HepG2 (cell line): ENCODE measurements around the gene SLC51B. TPM values are rescaled to one million over a fixed set of nuclear protein-coding genes. Genes with fewer than 3 reads are reported as not detected.

Experiments used
- ELF1 ChIP-seq: sonication (generic); formaldehyde crosslinking; IDR thresholded peaks from 2 replicates; pipeline ENCODE4 v1.4.0; 2020; ENCODE audit warnings: missing genetic modification reagents
- FOXO1 ChIP-seq: sonication (generic); formaldehyde crosslinking; IDR thresholded peaks from 2 replicates; pipeline ENCODE4 v1.4.0; 2020; ENCODE audit warnings: missing genetic modification reagents
- KDM3A ChIP-seq: IDR thresholded peaks from 2 replicates; pipeline ENCODE4 v1.6.1; 2018; ENCODE audit warnings: low read depth, missing compliant biosample characterization
- KDM5B ChIP-seq: sonication (generic); formaldehyde crosslinking; IDR thresholded peaks from 2 replicates; pipeline ENCODE4 v1.4.0; 2020; ENCODE audit warnings: missing genetic modification reagents, mild to moderate bottlenecking, borderline replicate concordance
- KMT2B ChIP-seq: IDR thresholded peaks from 2 replicates; pipeline ENCODE4 v1.6.1; 2016; ENCODE audit warnings: missing genetic modification reagents, missing compliant biosample characterization
- NFKBIZ ChIP-seq: IDR thresholded peaks from 2 replicates; pipeline ENCODE4 v1.6.1; 2018; ENCODE audit warnings: missing genetic modification reagents, missing compliant biosample characterization
- STAG1 ChIP-seq: sonication (generic); formaldehyde crosslinking; IDR thresholded peaks from 2 replicates; pipeline ENCODE4 v1.4.0; 2020; ENCODE audit warnings: missing genetic modification reagents
- THAP7 ChIP-seq: sonication (generic); formaldehyde crosslinking; IDR thresholded peaks from 2 replicates; pipeline ENCODE4 v1.8.1; 2023; ENCODE audit warnings: mild to moderate bottlenecking, missing genetic modification reagents
- YEATS2 ChIP-seq: sonication (generic); formaldehyde crosslinking; IDR thresholded peaks from 2 replicates; pipeline ENCODE4 v1.4.0; 2020; ENCODE audit warnings: missing genetic modification reagents, borderline replicate concordance
- ZKSCAN8 ChIP-seq: IDR thresholded peaks from 2 replicates; pipeline ENCODE4 v1.6.1; 2016; ENCODE audit warnings: borderline replicate concordance, missing genetic modification reagents, missing compliant biosample characterization
- ZNF280D ChIP-seq: sonication (generic); formaldehyde crosslinking; IDR thresholded peaks from 2 replicates; pipeline ENCODE4 v1.5.1; 2020; ENCODE audit warnings: mild to moderate bottlenecking, missing genetic modification reagents
- ZNF350 ChIP-seq: sonication (generic); formaldehyde crosslinking; IDR thresholded peaks from 2 replicates; pipeline ENCODE4 v1.4.0; 2020; ENCODE audit warnings: mild to moderate bottlenecking, low read depth, missing genetic modification reagents, borderline replicate concordance
- ZNF749 ChIP-seq: sonication (generic); formaldehyde crosslinking; IDR thresholded peaks from 2 replicates; pipeline ENCODE4 v1.8.0; 2022; ENCODE audit warnings: mild to moderate bottlenecking, missing genetic modification reagents, moderate library complexity, borderline replicate concordance
- ZNF788 ChIP-seq: sonication (generic); formaldehyde crosslinking; IDR thresholded peaks from 2 replicates; pipeline ENCODE4 v1.5.0; 2020; ENCODE audit warnings: mild to moderate bottlenecking, missing genetic modification reagents, borderline replicate concordance
- ZSCAN9 ChIP-seq: IDR thresholded peaks from 2 replicates; pipeline ENCODE4 v1.6.1; 2016; ENCODE audit warnings: borderline replicate concordance
- polyA plus RNA-seq, 8 experiments: library from polyadenylated mRNA; depleted of rRNA in 3 of 8; stranded (reverse) in 7 of 8; unstranded in 1 of 8; fragments of >200 nt; fragmentation: Illumina TruSeq in 4 of 8; extraction: Trizol in 4 of 8; gene quantifications; 2 replicates each; pipeline versions ENCODE4 v1.2.1 to v1.2.3, GENCODE V29; 2011 to 2016; ENCODE audit warnings: low read depth in 4 of 8, missing spikeins in 1 of 8, mixed read lengths in 1 of 8; ENCODE audit not compliant: insufficient read depth in 1 of 8
- total RNA-seq, 5 experiments: library from RNA; depleted of rRNA; stranded (reverse); fragments of >200 nt; fragmentation: Illumina TruSeq; extraction: Trizol; gene quantifications; 2 replicates each; pipeline ENCODE4 v1.2.3, GENCODE V29; 2016; ENCODE audit warnings: low read depth in 1 of 5
- TF ChIP-seq, protein P1 (sequence below): sonication (generic); formaldehyde crosslinking; IDR thresholded peaks from 2 replicates; pipeline ENCODE4 v1.5.1; 2020; ENCODE audit warnings: missing genetic modification reagents, mild to moderate bottlenecking, borderline replicate concordance
- TF ChIP-seq, protein P2 (sequence below): sonication (generic); formaldehyde crosslinking; IDR thresholded peaks from 2 replicates; pipeline ENCODE4 v1.4.0; 2020; ENCODE audit warnings: missing genetic modification reagents, low read depth, mild to moderate bottlenecking, borderline replicate concordance
- TF ChIP-seq, protein P3 (sequence below): sonication (generic); formaldehyde crosslinking; IDR thresholded peaks from 2 replicates; pipeline ENCODE4 v1.4.0; 2020; ENCODE audit warnings: missing genetic modification reagents

Gene SLC51B
- total and polyA plus RNA-seq, 2 of the 13 experiments (the other 11 are each of a cell fraction or from before 2014, with no cell fraction given) = 14.9 to 17.1 TPM

GRCh38 chr15:65032801-65033537, 12.2 kb upstream of the SLC51B start (continued):
- TF ChIP-seq ZNF280D (CRISPR knock-in tag) (0 out of 2 replicates have a peak, but pooled peaks have one; percentile 60), ELF1 (CRISPR knock-in tag) (peak; percentile 46; the same call in 1 of the 2 replicates), FOXO1 (CRISPR knock-in tag) (peak; percentile 72; the same call in 1 of the 2 replicates), ZNF749 (CRISPR knock-in tag) (no peak; the same call in 1 of the 2 replicates), KMT2B (CRISPR knock-in tag) (no peak), STAG1 (peak; percentile 97), YEATS2 (CRISPR knock-in tag) (peak; percentile 67; the same call in 1 of the 2 replicates), KDM5B (CRISPR knock-in tag) (peak; percentile 80; the same call in 1 of the 2 replicates), NFKBIZ (CRISPR knock-in tag) (peak; percentile 18; the same call in 1 of the 2 replicates), ZKSCAN8 (CRISPR knock-in tag) (peak; percentile 58; the same call in 1 of the 2 replicates), KDM3A (CRISPR knock-in tag) (peak; percentile 77; the same call in 1 of the 2 replicates), ZNF350 (peak; percentile 87), ZSCAN9 (CRISPR knock-in tag) (0 out of 2 replicates have a peak, but pooled peaks have one; percentile 20), THAP7 (CRISPR knock-in tag) (peak; percentile 65; the same call in 1 of the 2 replicates), ZNF788 (peak; percentile 86)
- TF ChIP-seq, protein P1, sequence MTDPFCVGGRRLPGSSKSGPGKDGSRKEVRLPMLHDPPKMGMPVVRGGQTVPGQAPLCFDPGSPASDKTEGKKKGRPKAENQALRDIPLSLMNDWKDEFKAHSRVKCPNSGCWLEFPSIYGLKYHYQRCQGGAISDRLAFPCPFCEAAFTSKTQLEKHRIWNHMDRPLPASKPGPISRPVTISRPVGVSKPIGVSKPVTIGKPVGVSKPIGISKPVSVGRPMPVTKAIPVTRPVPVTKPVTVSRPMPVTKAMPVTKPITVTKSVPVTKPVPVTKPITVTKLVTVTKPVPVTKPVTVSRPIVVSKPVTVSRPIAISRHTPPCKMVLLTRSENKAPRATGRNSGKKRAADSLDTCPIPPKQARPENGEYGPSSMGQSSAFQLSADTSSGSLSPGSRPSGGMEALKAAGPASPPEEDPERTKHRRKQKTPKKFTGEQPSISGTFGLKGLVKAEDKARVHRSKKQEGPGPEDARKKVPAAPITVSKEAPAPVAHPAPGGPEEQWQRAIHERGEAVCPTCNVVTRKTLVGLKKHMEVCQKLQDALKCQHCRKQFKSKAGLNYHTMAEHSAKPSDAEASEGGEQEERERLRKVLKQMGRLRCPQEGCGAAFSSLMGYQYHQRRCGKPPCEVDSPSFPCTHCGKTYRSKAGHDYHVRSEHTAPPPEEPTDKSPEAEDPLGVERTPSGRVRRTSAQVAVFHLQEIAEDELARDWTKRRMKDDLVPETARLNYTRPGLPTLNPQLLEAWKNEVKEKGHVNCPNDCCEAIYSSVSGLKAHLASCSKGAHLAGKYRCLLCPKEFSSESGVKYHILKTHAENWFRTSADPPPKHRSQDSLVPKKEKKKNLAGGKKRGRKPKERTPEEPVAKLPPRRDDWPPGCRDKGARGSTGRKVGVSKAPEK = no peak
- TF ChIP-seq, protein P2, sequence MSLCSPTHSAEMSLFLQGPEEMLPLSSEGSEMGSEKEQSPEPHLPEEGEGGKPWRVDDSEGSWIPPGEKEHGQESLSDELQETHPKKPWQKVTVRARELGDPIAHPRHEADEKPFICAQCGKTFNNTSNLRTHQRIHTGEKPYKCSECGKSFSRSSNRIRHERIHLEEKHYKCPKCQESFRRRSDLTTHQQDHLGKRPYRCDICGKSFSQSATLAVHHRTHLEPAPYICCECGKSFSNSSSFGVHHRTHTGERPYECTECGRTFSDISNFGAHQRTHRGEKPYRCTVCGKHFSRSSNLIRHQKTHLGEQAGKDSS (CRISPR knock-in tag) = no peak; the same call in 1 of the 2 replicates
- TF ChIP-seq, protein P3, sequence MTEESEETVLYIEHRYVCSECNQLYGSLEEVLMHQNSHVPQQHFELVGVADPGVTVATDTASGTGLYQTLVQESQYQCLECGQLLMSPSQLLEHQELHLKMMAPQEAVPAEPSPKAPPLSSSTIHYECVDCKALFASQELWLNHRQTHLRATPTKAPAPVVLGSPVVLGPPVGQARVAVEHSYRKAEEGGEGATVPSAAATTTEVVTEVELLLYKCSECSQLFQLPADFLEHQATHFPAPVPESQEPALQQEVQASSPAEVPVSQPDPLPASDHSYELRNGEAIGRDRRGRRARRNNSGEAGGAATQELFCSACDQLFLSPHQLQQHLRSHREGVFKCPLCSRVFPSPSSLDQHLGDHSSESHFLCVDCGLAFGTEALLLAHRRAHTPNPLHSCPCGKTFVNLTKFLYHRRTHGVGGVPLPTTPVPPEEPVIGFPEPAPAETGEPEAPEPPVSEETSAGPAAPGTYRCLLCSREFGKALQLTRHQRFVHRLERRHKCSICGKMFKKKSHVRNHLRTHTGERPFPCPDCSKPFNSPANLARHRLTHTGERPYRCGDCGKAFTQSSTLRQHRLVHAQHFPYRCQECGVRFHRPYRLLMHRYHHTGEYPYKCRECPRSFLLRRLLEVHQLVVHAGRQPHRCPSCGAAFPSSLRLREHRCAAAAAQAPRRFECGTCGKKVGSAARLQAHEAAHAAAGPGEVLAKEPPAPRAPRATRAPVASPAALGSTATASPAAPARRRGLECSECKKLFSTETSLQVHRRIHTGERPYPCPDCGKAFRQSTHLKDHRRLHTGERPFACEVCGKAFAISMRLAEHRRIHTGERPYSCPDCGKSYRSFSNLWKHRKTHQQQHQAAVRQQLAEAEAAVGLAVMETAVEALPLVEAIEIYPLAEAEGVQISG (CRISPR knock-in tag) = peak; percentile 59; the same call in 1 of the 2 replicates
